NCI-H446 treated with DMSO at 0.1 percent for 48 hours (cell line): ENCODE results near the gene LRRC55.
"Not testable (repeated sequence)": the region's sequence is repeated elsewhere in the genome, so short reads cannot be mapped to it uniquely, and the experiment has no call there.

ENCODE experiments used
- DNase-seq: peaks from one replicate; lab custom pipeline; 2025; lab: John Stamatoyannopoulos, UW

LRRC55 gene

DNA sequence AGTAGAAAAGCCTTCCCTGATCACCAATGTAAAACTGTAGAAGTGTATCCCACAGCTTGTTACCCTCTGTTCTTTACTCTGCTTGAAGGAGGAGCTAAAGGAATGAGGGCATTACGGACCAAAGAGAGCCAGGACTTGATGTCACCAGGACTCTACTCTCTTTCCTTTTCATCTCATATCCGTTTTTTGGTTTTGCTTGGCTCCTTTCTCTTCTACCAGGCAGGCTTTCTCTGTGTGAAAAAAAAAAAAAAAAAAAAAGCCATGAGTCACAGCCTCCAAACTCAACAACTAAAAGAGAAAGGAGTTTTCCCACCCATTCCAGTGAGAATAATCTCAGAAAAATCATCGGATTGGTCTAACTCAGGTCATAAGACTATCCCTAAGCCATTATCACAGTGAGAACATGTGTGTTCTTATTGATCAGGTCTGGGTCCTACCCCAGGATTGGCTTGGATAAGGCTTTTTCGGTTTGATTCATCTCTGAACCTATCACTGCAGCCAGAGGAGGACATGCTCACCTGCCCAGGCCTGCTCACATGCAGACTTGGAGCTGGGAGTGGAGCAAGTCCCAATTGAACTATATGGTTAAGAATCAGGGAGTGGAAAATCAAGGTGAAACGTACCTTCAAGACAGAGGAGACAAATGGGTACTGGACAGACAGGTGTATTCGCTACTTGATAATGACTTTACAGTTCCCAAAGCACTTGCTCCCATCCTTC is 19.4 kb upstream of the LRRC55 start:
- no peak for DNase-seq

DNA sequence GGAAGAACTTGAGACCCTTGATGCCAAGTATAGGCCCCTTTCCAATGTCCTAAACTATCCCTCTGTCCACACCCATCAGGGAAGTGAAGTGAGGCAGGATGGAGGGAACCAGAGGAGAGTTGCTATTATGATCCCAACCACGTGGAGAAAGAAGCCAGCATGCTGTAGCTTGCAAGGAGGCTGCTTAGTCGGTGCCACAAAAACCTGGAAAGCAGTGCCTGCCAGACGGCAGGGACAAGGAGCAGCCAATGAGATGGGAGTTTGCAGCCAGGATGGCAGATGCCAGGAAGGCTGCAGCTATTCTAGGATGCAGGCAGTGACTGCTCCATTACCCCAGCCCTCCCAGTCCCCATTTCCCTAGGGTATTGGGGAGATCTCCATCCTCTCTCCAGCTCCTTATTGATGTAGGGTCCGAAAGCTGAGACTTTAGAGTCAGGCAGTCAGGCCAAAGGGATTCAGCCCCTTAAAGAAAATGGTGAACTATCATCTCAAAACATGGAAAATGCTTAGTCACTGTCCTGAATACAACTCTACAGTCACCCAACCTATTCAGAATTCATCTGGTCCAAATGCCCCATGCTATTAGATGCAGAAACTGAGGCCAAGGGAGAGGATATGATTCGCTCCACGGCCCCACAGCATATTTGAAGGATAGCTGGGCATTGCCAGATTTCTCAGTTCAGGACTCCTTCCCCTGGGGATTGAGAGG is 18.4 kb upstream of the LRRC55 start:
- peak; percentile 78 for DNase-seq

DNA sequence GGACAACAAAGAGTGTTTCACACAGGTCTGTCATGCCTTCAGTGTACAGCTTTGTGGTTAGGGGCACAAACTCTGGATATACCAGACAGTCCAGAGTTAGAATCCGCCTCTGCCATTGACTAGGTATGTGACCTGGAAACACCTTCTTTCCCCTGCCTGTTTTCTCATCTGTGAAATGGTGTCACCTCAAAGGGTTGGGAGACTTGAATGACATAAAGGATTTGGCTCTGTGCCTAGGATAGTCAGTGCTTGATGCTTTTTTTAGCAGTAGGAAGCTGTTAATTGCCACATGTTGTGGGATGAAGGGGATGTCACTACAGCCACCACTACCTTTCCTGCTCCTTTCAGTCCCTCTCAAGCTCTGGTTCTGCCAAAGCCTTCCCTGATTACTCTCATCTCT is 17.4 kb upstream of the LRRC55 start:
- DNase-seq = no peak

DNA sequence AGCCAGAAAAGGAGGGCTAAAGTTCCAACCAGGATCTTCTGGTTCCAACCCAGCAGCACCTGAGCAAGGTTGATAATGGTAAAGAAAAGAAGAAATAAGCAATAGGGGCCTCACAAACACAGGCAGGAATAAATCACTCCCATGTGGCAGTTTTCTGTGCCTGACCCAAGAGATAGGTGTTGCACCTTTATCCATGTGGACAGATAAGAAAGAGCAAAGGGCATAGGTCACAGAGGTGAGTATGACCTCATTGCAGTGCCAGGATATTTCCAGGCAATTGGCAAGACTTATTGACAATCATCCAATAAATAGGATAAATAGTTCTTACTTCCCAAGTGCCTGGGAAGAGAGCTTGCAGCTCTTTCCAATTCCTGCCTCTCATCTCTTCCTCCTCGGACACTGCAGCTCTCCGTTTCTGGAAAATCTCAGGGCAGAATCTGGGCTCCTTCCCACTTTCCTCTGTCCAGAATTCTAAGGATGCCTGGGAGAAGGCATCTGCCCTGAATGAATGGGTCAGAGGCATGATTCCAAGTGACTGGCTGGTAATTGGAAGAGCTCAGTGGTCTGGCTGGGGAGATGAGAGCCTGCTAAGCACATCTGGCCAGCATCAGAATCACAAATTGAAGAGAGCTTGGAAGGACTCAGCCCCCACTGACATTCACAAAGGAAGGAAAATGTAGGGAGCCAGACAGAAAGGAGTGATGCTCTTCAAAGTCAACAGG is 14.5 kb upstream of the LRRC55 start:
- DNase-seq = no peak

DNA sequence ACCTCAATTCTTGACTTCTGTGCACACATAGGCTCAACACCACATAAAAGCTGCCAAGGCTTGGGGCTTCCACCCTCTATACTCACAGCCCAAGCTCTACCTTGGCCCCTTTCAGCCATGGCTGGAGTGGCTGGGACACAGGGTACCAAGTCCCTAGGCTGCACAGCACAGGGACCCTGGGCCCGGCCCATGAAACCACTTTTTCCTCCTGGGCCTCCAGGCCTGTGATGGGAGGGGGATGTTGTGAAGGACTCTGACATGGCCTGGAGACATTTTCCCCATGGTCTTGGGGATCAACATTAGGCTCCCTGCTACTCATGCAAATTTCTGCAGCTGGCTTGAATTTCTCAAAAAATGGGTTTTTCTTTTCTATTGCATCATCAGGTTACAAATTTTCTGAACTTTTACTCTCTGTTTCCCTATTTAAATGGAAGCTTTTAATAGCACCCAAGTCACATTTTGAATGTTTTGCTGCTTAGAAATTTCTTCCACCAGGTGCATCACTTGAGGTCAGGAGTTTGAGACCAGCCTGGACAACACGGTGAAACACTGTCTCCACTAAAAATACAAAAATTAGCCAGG is 11.9 kb upstream of the LRRC55 start:
- DNase-seq = not testable (repeated sequence)

DNA sequence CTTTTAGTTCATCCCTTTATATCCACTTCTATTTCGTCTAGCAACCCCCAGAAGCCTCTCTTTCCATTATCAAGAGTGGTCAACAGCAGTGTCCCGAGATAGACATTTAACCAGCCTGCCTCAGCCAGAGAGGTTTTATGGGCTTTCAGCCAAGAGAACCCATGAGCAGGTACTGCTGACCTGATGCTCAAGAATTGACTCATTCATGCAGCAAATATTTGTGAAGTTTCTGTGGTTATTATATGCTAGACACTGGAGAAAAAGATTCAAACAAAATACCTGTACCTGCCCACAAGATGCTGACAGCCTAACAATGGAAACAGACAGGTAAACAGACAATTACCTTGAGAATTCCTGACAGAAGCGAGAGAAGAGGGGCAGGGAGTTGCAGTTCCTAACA is 9.7 kb upstream of the LRRC55 start:
- DNase-seq = no peak

DNA sequence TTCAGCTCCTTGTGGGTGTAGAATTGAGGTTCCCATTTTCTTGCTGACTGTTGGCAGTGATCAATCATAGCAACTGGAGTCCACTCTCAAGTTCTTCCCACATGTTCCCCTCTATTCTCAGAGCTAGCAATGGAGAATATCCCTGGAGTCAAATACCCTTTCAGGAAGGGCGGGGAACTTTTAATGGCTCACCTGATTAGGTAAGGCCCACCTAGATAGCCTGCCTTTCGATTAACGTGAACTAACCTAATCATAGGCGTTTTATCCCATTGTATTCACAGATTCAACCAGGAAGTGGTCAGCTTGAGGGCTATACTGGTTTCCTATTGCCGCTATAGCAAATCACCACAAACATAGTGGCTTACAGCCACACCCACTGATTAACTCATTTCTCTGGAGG is 7.1 kb upstream of the LRRC55 start:
- no peak for DNase-seq

DNA sequence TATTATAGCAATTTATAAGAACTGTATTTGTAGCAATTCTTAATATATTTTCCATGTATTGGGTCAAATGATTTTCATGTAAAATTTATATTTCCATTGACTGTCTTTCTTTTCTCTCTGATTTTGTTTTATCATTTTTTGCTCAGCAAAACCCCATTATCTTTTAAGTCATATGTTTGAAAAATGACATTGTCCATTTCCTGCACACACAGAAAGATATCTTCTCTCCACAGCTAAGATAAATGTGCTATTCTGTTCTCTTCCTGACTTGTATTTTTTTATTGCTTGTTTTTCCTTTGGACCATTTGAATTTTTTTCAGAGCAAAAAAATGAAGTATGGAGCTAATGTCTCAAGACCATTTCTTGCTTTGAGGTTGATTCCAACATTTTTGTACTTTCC is 6.3 kb upstream of the LRRC55 start:
- no peak for DNase-seq

DNA sequence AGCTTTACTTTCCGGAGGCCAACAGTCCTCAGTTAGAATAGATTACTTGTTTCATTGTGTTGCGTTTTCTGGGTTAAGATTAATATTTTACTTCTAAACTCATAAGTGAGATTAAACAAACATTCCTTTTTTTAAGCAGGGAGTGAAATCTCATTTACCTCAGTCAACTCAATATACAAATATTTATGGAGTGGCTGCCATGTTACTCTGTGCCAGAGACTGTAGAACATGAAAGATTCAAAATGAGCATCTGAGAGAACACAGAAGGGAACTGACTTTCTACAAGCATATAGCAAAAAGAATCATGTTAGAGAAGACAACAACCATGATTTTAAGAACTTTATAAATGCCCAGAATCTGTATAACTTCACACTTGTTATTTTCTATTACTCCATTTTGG is 3.4 kb upstream of the LRRC55 start:
- no peak for DNase-seq

DNA sequence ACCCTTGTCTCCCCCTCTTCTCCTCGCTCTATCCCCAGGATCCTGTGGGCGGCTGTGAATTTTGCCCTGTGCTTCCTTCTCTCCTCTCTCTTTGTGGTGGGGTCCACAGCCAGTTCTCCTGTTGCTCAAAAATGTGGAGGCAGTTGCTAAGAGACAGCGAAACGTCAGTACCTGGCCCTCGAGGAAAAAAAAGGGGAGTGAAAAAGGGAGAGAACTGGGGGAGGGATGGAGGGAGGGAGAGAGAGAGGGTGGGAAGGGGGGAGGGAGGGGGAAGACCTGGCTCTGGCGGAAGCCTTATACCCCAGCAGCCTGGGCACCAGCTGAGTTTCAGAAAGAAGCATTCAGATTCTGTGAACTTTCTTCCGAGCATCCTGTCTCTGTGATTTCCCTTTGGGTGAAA is 2.1 kb upstream of the LRRC55 start:
- DNase-seq = no peak

DNA sequence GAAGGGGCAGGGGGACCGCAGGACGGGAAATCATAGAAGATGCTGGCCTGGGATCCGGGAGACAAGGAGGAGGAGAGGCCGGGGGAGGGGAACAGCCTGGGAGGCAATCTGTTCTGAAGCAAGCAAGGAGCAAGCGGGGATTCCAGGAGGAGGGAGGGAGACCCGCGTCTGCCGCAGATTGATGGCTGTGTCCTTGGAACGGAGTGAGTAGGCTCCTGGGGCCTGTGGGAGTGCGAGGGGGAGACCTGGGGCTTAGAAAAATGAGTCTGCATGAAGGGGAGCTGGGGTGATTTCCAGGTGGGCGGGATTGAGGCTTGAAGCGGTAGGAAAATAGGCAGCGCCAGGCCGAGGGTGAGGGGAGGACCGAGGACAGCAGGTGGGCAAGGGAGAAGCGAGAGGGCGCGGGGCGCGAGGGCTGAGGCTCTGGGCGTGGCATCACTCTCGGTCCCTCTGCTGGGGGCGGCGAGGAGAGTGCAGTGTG is 1.6 kb upstream of the LRRC55 start:
- no peak for DNase-seq

DNA sequence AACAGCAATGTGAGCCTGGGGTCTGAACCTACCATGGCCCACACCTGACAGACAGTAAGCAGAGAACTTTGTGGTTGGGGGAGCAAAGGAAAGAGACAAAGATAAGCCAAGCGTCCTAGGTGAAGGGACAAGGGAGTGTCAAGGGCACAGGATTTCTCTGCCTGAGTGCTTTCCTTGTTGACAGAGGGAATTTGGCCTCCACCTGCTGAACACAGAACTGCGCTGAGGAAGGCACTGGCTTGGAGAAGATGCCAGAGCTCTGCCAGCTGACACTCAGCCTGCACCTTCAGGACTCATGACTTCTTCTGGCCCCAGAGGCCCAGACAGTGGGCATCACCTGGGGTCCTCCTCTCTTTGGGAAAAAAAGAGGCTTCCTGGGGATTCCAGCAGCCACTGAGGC is 789 bp upstream of the LRRC55 start:
- no peak for DNase-seq

DNA sequence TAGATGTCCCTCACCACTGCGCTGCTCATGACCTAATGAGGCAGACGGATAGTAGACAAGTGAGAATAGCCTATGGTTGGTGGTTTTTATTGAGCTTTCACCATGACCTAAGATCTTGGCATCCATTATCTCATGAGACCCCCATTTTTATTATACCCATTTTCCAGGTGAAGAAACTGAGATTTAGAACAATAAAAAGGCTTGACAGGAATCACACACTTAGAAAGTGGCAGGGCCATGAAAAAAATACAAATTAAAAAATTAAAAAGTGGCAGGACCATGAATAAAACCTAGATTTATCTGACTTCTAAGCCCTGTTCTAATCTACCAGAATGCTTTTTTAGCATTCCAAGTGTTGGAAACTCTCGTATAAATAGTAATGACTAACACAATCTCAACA is 1.1 kb downstream of the LRRC55 start:
- no peak for DNase-seq

DNA sequence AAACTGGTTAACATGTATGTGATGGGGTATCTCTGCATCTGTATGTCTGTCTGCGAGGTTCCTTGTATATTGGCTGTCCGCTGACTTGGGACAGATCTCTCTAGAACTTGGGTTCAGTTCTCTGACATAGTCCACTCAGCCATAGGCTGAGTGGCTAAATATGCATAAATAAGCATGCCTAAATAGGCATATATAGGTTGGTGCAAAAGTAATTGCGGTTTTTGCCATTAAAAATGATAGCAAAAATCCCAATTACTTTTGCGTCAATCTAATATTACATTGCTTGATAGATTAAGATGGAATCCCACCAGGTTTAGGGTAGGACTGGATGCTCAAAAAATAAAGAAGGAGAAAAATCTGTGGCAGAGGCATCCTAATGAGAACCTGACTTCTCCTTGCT is 8.8 kb downstream of the LRRC55 start:
- DNase-seq = no peak

DNA sequence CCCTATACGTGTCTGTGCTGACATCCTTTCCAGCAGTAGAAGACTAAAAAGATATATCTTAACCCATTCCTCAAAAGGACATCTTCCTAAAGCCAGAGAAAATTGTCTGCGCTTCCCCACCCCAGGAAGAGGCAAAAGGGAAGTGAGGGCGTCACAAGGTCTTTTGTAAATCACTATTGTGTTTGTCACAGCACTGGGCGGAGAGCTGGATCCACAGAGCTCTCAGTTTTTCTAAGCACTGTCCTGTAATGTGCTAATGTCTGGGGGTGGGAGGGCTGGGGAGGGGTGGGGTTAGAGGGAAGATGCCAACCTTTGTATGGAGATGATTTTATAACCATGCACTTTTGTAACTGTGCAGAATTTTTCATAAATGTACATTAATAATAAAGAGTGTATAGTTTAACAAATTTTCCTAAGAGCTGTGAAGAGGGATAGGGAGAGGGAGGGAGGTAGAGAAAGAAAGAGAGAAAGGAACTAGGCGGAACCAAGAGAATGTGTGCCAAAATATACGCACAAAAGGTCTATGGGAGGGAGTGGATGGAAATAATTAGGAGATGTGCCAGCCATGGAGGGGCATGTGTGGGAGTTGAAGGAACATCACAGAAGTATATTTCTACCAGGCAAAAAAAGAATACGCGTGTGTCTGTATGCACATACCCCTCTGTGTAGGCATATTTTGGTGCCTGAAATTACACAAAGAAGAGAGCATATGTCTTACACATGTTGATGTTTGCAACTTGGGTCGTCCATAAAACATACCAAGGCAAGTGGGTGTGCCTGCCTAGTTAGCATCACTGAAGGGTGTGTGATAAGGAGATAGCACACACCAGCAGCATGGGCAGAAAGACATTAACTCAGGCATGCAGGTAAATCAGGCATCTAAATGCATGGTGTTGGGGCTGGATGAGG is 9.8 kb downstream of the LRRC55 start:
- no peak for DNase-seq

DNA sequence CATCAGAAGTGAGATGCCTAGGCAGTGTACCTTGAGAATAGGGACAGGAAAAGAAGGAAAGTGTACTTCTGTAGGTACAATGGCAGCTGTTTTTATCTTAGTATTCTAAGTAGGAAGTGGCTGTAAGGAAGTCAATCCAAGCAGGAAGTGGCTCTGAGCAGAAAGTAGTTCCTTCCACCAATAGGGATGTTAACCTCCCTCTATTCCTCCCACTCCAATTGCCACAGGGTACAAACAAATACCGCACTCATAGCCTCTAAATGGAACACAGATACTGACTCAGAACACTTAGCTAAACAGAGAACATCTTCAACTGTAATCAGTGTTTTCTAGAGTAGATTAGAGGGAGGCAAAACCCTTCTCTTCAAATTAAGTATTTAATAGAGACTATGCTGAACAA is 10.6 kb downstream of the LRRC55 start:
- no peak for DNase-seq

DNA sequence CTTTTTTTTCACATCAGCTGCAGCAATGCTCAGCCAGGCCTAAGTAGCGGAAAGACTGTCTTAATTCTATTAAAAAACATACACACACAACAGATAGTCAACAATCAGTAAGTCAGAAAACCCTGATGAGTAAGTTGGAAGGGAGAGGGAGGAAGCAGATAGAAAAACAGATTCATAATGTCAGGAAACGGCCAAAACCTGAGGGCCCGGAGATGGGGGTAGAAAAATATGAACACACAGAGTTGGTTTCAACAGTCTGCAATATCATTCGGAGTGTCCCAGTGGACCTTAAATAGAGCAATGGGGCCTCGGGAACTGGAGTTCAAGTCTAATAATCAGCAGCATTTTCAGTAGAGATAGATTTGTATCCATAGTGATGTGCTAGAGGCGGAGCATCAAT is 14.8 kb downstream of the LRRC55 start:
- DNase-seq = no peak

DNA sequence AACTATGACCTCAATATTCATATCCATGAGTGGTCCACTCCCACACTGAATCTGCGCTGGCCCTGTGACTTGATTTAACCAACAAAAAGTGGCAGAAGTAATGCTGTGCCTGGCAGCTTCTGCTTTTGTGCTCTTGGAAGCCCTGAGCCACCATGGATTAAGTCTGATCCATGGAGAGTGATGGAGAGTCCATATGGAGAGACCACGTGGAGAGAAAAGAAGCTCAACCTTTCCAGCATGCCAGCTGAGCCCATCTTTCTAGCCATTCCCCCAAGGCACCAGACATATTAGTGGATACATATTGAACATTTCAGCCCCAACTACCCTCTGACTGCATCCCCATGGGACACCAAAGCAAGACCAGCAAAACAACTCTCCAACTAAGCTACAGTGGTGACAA is 16.0 kb downstream of the LRRC55 start:
- DNase-seq = no peak

DNA sequence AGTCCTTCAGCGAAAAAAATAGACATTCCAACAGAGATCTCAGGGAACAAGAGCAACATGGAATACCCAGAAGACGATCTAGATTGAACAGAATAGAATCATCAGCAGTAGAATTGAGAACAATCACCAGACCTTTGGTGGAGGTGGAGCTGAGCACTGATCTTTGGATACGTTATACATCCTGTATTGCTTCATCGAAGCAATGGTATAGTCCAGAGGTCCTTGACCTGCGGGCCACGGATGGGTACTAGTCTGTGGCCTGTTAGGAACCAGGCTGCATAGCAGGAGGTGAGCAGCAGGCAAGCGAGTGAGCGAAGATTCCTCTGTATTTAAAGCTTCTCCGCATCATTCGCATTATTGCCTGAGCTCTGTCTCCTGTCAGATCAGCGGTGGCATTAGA is 17.6 kb downstream of the LRRC55 start:
- DNase-seq = no peak

DNA sequence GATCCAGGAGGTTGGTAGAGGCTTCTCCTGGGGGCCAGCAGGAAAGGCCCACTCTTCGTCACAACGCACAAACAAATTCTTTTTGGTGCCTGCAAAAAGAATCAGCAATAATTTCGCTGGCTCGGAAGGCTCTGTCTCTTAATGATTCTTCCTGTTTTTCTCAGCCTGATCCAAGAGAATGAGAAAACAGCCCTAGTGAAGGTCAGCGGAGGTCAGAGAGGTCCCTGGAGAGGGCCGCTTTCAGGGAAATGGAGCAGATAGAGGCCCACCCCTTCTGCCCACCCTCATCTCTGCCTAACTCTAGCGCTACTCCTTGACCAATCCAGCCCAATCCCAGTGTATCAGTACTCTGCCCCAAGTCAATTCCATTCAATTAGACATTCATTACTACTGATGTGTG is 19.2 kb downstream of the LRRC55 start:
- no peak for DNase-seq

DNA sequence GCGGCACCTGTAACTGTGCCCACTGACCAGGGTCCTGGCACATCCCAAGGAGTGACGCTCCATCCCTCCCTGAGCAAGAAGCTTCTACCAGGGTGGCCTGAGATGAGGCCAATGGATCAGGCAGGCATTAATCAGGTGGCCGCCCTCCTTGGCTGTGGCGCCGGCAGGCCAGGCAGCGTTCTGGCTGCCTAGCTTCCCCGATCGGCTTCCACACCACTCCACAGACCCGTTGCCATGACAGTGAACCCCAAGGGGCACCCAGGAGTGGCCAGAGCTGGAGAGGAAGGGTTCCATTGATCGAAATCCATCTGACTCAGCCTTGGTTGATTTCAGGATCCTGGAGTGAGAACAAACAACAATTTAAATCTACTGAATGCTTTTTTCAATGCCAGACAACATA is 20.5 kb downstream of the LRRC55 start:
- DNase-seq = no peak

DNA sequence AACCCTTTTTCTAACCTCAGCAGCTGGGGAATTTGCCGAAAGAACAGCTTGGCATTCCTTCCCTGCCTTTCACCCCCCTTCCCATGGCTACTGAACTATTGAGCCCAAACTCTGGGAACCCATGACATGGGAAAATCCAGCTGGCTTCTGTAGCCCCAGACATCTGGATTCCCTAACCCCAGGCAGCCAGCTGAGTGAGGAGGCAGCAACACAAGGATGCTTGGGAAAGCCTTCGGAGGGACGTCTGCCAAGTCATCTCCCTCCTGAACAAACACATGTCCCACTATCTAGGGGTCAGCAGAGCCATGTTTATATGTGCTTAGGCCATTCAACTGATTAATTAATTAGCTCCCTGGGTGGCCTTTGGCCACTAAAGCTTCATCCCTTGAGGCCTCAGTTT is 21.6 kb downstream of the LRRC55 start:
- DNase-seq = no peak
